ENCODE data around the gene STAU1. TPM values are rescaled to one million over a fixed set of nuclear protein-coding genes. Genes with fewer than 3 reads are reported as not detected.

Gene STAU1
- total RNA-seq, 4 donors from 2014 or later: 51.4 to 65.6 (median 58.7) TPM

DNA sequence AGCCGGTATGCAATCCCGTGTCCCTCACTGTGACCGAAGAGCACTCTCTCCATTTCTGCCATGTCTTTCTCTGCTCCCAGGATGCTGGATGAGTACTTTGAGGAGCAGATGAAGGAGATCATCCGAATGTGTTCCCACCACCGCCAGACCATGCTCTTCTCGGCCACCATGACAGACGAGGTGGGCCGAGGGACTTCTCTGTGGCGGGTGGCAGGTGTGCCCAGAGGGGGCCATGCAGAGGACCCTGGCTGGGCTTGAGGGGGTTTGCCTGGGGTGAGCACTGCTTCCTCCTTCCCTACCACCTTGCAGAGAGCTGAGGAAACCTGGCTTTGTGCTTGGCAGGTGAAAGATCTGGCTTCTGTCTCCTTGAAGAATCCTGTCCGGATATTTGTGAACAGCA lies 45.1 kb upstream of the STAU1 start:
- H3K4me3 ChIP-seq: no peak overlapping the region
- DNase-seq: no peak
- H3K4me1 ChIP-seq: no peaks in the 10 kb centered on the region
- no peak for TF ChIP-seq POLR2A (IDR thresholded peaks at IDR 0.05)
- TF ChIP-seq, protein P1, sequence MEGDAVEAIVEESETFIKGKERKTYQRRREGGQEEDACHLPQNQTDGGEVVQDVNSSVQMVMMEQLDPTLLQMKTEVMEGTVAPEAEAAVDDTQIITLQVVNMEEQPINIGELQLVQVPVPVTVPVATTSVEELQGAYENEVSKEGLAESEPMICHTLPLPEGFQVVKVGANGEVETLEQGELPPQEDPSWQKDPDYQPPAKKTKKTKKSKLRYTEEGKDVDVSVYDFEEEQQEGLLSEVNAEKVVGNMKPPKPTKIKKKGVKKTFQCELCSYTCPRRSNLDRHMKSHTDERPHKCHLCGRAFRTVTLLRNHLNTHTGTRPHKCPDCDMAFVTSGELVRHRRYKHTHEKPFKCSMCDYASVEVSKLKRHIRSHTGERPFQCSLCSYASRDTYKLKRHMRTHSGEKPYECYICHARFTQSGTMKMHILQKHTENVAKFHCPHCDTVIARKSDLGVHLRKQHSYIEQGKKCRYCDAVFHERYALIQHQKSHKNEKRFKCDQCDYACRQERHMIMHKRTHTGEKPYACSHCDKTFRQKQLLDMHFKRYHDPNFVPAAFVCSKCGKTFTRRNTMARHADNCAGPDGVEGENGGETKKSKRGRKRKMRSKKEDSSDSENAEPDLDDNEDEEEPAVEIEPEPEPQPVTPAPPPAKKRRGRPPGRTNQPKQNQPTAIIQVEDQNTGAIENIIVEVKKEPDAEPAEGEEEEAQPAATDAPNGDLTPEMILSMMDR (IDR thresholded peaks at IDR 0.05): no peak
- peaks cover 37 to 100% (median 72%) of the 10 kb centered on the region in 3 donors for H3K36me3 ChIP-seq
- intact Hi-C loops (cut with DNase I): no loop called here
- H3K9me3 ChIP-seq: no peaks in the 10 kb centered on the region
- H3K27ac ChIP-seq: no peak overlapping the region
- WGBS, 2 donors: 86 to 90% methylated on average over 6 to 8 of the region's 10 CpGs
- no peaks in the 10 kb centered on the region for H3K27me3 ChIP-seq

DNA sequence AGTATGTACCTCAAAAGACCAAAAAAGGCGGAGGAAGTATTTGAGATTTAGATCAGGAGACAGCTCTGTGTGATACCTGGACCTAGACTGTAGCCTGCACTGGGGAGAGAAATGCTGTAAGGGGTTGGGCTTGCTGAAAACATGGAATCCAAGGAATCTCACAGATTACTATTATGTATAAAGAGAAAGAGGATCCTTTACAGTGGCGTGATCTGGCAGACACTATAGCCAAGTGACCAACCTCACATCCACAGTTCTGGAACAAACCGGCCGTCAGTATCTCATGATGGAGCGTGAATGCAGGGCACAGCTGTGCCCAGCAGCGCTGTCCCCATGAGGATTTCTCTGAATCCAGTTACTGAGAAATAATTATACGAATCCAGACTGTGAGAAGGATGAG lies 43.3 kb upstream of the STAU1 start:
- Histone ChIP-seq H3K4me3 (no peak overlapping the region), H3K4me1 (no peaks in the 10 kb centered on the region), H3K27me3 (no peaks in the 10 kb centered on the region), H3K9me3 (no peaks in the 10 kb centered on the region), H3K36me3 (peaks cover 33 to 99% (median 67%) of the 10 kb centered on the region in 3 donors), H3K27ac (no peak overlapping the region)
- TF ChIP-seq, protein P1 (IDR thresholded peaks at IDR 0.05): no peak
- TF ChIP-seq POLR2A (IDR thresholded peaks at IDR 0.05): no peak
- no peak for DNase-seq
- 65 to 68% methylated on average over 7 of the region's 7 CpGs for WGBS, 2 donors
- intact Hi-C loops (cut with DNase I): no loop called here

DNA sequence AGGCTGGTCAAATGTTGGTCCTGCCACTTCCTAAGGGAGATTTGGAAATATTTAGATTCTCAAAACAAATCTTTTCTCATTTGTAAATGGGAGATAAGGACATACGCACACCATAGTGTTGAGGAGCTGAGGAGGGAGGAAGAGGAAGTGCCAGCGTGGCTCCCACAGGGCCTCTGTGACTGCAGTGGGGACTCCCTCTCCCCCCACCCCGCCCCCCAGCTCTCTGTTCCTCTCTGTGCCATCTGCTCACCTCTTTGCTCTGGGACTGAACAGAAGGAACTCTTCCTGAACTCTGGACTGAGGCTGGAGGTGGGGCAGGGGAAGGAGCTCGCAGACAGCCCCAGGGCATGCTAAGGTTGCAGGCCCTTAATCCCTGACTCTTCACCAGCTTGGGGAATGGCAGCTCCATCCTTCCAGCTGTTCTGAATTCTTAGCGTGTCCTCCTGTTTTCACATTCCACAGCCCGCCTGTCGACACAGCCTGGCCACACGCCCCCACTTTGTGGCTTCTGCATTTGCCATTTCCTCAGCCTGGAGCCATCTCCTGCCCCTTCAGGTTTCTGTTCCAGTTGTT lies 42.5 kb upstream of the STAU1 start:
- Histone ChIP-seq H3K4me1 (no peaks in the 10 kb centered on the region), H3K9me3 (no peaks in the 10 kb centered on the region), H3K27ac (peak overlapping the region in 1 of 4 donors; percentile 9), H3K36me3 (peaks cover 41 to 99% (median 69%) of the 10 kb centered on the region in 3 donors), H3K4me3 (no peak overlapping the region), H3K27me3 (no peaks in the 10 kb centered on the region)
- 60 to 67% methylated on average over 8 of the region's 8 CpGs for WGBS, 2 donors
- no peak for DNase-seq
- TF ChIP-seq POLR2A (IDR thresholded peaks at IDR 0.05): no peak
- TF ChIP-seq, protein P1 (IDR thresholded peaks at IDR 0.05): no peak
- intact Hi-C loops (cut with DNase I): no loop called here

DNA sequence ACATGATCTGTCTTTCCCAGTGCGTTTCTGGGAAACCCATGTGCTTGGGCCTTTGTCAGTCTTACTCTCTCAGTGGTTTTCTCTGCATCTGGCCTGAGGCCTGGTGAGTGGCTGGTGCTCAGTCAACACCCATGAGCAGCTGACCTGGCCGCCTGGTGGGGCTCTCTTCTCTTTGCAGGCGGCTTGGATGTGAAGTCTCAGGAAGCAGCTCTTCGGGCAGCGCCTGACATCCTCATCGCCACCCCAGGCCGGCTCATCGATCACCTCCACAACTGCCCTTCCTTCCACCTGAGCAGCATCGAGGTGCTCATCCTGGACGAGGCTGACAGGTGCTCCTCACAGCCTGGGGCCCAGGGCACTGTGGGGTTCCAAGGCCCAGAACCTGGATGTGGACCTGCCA lies 41.9 kb upstream of the STAU1 start:
- DNase-seq: no peak
- intact Hi-C loops (cut with DNase I): no loop called here
- Histone ChIP-seq H3K9me3 (no peaks in the 10 kb centered on the region), H3K36me3 (peaks cover 43 to 99% (median 70%) of the 10 kb centered on the region in 3 donors), H3K4me1 (no peaks in the 10 kb centered on the region), H3K27ac (peak overlapping the region in 2 of 4 donors; percentile 9 to 28), H3K27me3 (no peaks in the 10 kb centered on the region), H3K4me3 (no peak overlapping the region)
- TF ChIP-seq POLR2A (IDR thresholded peaks at IDR 0.05): no peak
- TF ChIP-seq, protein P1 (IDR thresholded peaks at IDR 0.05): no peak
- 88% methylated on average over 4 of the region's 10 CpGs; no CpG with 5 or more reads in 1 of the 2 donors for WGBS, 2 donors

DNA sequence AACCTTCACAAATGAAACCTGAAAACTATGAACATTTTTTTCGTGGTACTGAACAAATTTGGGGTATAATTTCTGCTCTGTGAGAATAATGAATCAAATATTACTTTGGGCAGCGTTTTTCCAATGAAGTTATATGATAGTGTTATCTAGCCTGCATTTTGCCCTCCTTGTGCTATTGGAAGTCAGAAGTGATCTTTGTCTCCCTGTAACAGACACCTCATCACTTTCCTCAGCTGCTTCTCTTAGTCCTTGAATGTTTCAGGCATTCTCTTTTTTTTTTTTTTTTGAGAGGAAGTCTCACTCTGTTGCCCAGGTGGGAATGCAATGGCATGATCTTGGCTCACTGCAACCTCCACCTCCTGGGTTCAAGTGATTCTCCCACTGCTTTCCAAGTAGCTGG lies 41.2 kb upstream of the STAU1 start:
- H3K27ac ChIP-seq: no peak overlapping the region
- WGBS, 2 donors: 87 to 100% methylated on average over 2 of the region's 2 CpGs
- TF ChIP-seq, protein P1 (IDR thresholded peaks at IDR 0.05): no peak
- no peak for TF ChIP-seq POLR2A (IDR thresholded peaks at IDR 0.05)
- DNase-seq: no peak
- no peaks in the 10 kb centered on the region for H3K4me1 ChIP-seq
- H3K9me3 ChIP-seq: no peaks in the 10 kb centered on the region
- peaks cover 40 to 99% (median 70%) of the 10 kb centered on the region in 3 donors for H3K36me3 ChIP-seq
- H3K4me3 ChIP-seq: no peak overlapping the region
- intact Hi-C loops (cut with DNase I): no loop called here
- H3K27me3 ChIP-seq: no peaks in the 10 kb centered on the region
